Loucy (cell line): ENCODE measurements around the gene CADM2.

Source experiments
- EZH2phosphoT487 ChIP-seq: fragments of 200-600 bp; IDR thresholded peaks from 2 replicates; pipeline ENCODE4 v1.6.1; 2018; ENCODE audit warnings: antibody characterized with exemption, mild to moderate bottlenecking, moderate library complexity, borderline replicate concordance
- TF ChIP-seq, protein P1 (sequence below): fragments of 200-600 bp; sonication (generic); conservative IDR thresholded peaks from 2 replicates; pipeline ENCODE4 v1.5.1; 2014; ENCODE audit warnings: mild to moderate bottlenecking, antibody characterized with exemption, low read length

DNA sequence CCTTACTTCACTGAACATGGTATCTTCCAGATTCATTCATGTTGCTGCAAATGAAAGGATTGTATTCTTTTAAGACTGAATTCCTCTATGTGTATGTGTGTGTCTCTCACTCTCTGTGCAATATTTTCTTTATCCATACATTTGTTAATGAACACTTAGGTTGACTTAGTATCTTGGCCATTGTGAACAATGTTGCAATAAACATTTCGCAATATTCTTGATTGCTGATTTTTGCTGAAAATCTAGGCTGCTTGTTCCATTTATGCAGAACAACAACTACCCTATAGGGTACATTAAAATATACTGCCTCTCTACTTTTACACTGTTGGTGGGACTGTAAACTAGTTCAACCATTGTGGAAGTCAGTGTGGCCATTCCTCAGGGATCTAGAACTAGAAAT, 732.4 kb downstream of the CADM2 start:
- TF ChIP-seq, protein P1, sequence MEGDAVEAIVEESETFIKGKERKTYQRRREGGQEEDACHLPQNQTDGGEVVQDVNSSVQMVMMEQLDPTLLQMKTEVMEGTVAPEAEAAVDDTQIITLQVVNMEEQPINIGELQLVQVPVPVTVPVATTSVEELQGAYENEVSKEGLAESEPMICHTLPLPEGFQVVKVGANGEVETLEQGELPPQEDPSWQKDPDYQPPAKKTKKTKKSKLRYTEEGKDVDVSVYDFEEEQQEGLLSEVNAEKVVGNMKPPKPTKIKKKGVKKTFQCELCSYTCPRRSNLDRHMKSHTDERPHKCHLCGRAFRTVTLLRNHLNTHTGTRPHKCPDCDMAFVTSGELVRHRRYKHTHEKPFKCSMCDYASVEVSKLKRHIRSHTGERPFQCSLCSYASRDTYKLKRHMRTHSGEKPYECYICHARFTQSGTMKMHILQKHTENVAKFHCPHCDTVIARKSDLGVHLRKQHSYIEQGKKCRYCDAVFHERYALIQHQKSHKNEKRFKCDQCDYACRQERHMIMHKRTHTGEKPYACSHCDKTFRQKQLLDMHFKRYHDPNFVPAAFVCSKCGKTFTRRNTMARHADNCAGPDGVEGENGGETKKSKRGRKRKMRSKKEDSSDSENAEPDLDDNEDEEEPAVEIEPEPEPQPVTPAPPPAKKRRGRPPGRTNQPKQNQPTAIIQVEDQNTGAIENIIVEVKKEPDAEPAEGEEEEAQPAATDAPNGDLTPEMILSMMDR: no peak
- no peak for TF ChIP-seq EZH2phosphoT487
